ENCODE results near the gene EMP2.

The EMP2 gene

GRCh38 chr16:10599626-10600025, 19.2 kb upstream of the EMP2 start:
- POLR2A ChIA-PET: no interaction called here
- Histone ChIP-seq H3K27ac (ENCODE audit: insufficient read depth in 1 of 2, low read depth in 1 of 2, low read length in 2 of 2, poor library complexity in 1 of 2, severe bottlenecking in 2 of 2) (no peak overlapping the region), H3K4me3 (ENCODE audit: control insufficient read depth in 1 of 7, extremely low read depth in 1 of 7, insufficient read depth in 4 of 7, low read depth in 2 of 7, low read length in 6 of 7) (no peak overlapping the region), H3K27me3 (replicated peaks in 2 of 5; ENCODE audit: control insufficient read depth in 4 of 5, insufficient read depth in 5 of 5, low read length in 4 of 5) (peaks cover 0 to 6% (median 0%) of the 10 kb centered on the region in 5 experiments), H3K4me1 (ENCODE audit: control extremely low read depth in 1 of 4, control insufficient read depth in 4 of 4, insufficient read depth in 4 of 4, low read length in 3 of 4) (peaks cover 0 to 8% (median 4%) of the 10 kb centered on the region in 4 experiments), H3K36me3 (ENCODE audit: control insufficient read depth in 4 of 4, insufficient read depth in 4 of 4, low read length in 3 of 4) (no peaks in the 10 kb centered on the region), H3K9me3 (ENCODE audit: control extremely low read depth in 1 of 5, control insufficient read depth in 4 of 5, insufficient read depth in 2 of 5, low read depth in 1 of 5, low read length in 4 of 5) (no peaks in the 10 kb centered on the region)
- 96% methylated on average over 3 of the region's 7 CpGs for WGBS (ENCODE audit: insufficient coverage)
- CTCF ChIA-PET: no interaction called here
- no peak for DNase-seq

- Histone ChIP-seq H3K36me3 (ENCODE audit: control insufficient read depth in 4 of 4, insufficient read depth in 4 of 4, low read length in 3 of 4) (no peaks in the 10 kb centered on the region), H3K27ac (ENCODE audit: insufficient read depth in 1 of 2, low read depth in 1 of 2, low read length in 2 of 2, poor library complexity in 1 of 2, severe bottlenecking in 2 of 2) (no peak overlapping the region), H3K9me3 (ENCODE audit: control extremely low read depth in 1 of 5, control insufficient read depth in 4 of 5, insufficient read depth in 2 of 5, low read depth in 1 of 5, low read length in 4 of 5) (no peaks in the 10 kb centered on the region), H3K4me1 (ENCODE audit: control extremely low read depth in 1 of 4, control insufficient read depth in 4 of 4, insufficient read depth in 4 of 4, low read length in 3 of 4) (peaks cover 0 to 8% (median 4%) of the 10 kb centered on the region in 4 experiments), H3K4me3 (ENCODE audit: control insufficient read depth in 1 of 7, extremely low read depth in 1 of 7, insufficient read depth in 4 of 7, low read depth in 2 of 7, low read length in 6 of 7) (no peak overlapping the region), H3K27me3 (replicated peaks in 2 of 5; ENCODE audit: control insufficient read depth in 4 of 5, insufficient read depth in 5 of 5, low read length in 4 of 5) (peaks cover 0 to 6% (median 0%) of the 10 kb centered on the region in 5 experiments)
- peak in 2 of 3 donors; percentile 27 to 46 for DNase-seq
- POLR2A ChIA-PET: no interaction called here
- CTCF ChIA-PET: no interaction called here
- WGBS (ENCODE audit: insufficient coverage): 2% methylated on average over 11 of the region's 11 CpGs
These were observed 17.8 kb upstream of the EMP2 start for GRCh38 chr16:10598157-10598556.

GRCh38 chr16:10597187-10597601, 16.8 kb upstream of the EMP2 start:
- H3K27ac ChIP-seq (ENCODE audit: insufficient read depth in 1 of 2, low read depth in 1 of 2, low read length in 2 of 2, poor library complexity in 1 of 2, severe bottlenecking in 2 of 2): no peak overlapping the region
- H3K4me1 ChIP-seq (ENCODE audit: control extremely low read depth in 1 of 4, control insufficient read depth in 4 of 4, insufficient read depth in 4 of 4, low read length in 3 of 4): peaks cover 0 to 8% (median 4%) of the 10 kb centered on the region in 4 experiments
- 70% methylated on average over 3 of the region's 3 CpGs for WGBS (ENCODE audit: insufficient coverage)
- ChIA-PET CTCF (no interaction called here), POLR2A (no interaction called here)
- no peak overlapping the region for H3K4me3 ChIP-seq (ENCODE audit: control insufficient read depth in 1 of 7, extremely low read depth in 1 of 7, insufficient read depth in 4 of 7, low read depth in 2 of 7, low read length in 6 of 7)
- peaks cover 0 to 3% (median 0%) of the 10 kb centered on the region in 5 experiments for H3K27me3 ChIP-seq (replicated peaks in 2 of 5; ENCODE audit: control insufficient read depth in 4 of 5, insufficient read depth in 5 of 5, low read length in 4 of 5)
- DNase-seq: peak in 2 of 3 donors; percentile 13 to 15
- H3K36me3 ChIP-seq (ENCODE audit: control insufficient read depth in 4 of 4, insufficient read depth in 4 of 4, low read length in 3 of 4): no peaks in the 10 kb centered on the region
- H3K9me3 ChIP-seq (ENCODE audit: control extremely low read depth in 1 of 5, control insufficient read depth in 4 of 5, insufficient read depth in 2 of 5, low read depth in 1 of 5, low read length in 4 of 5): no peaks in the 10 kb centered on the region

GRCh38 chr16:10594312-10594950, 14.0 kb upstream of the EMP2 start:
- Histone ChIP-seq H3K4me1 (ENCODE audit: control extremely low read depth in 1 of 4, control insufficient read depth in 4 of 4, insufficient read depth in 4 of 4, low read length in 3 of 4) (peaks cover 0 to 8% (median 4%) of the 10 kb centered on the region in 4 experiments), H3K4me3 (ENCODE audit: control insufficient read depth in 1 of 7, extremely low read depth in 1 of 7, insufficient read depth in 4 of 7, low read depth in 2 of 7, low read length in 6 of 7) (no peak overlapping the region), H3K9me3 (ENCODE audit: control extremely low read depth in 1 of 5, control insufficient read depth in 4 of 5, insufficient read depth in 2 of 5, low read depth in 1 of 5, low read length in 4 of 5) (no peaks in the 10 kb centered on the region), H3K27ac (ENCODE audit: insufficient read depth in 1 of 2, low read depth in 1 of 2, low read length in 2 of 2, poor library complexity in 1 of 2, severe bottlenecking in 2 of 2) (no peak overlapping the region), H3K36me3 (ENCODE audit: control insufficient read depth in 4 of 4, insufficient read depth in 4 of 4, low read length in 3 of 4) (no peaks in the 10 kb centered on the region), H3K27me3 (replicated peaks in 2 of 5; ENCODE audit: control insufficient read depth in 4 of 5, insufficient read depth in 5 of 5, low read length in 4 of 5) (peaks cover 0 to 5% (median 0%) of the 10 kb centered on the region in 5 experiments)
- POLR2A ChIA-PET: no interaction called here
- WGBS (ENCODE audit: insufficient coverage): 71% methylated on average over 9 of the region's 9 CpGs
- no peak for DNase-seq
- CTCF ChIA-PET: no interaction called here

- Histone ChIP-seq H3K27ac (ENCODE audit: insufficient read depth in 1 of 2, low read depth in 1 of 2, low read length in 2 of 2, poor library complexity in 1 of 2, severe bottlenecking in 2 of 2) (no peak overlapping the region), H3K4me3 (ENCODE audit: control insufficient read depth in 1 of 7, extremely low read depth in 1 of 7, insufficient read depth in 4 of 7, low read depth in 2 of 7, low read length in 6 of 7) (no peak overlapping the region), H3K9me3 (ENCODE audit: control extremely low read depth in 1 of 5, control insufficient read depth in 4 of 5, insufficient read depth in 2 of 5, low read depth in 1 of 5, low read length in 4 of 5) (no peaks in the 10 kb centered on the region), H3K4me1 (ENCODE audit: control extremely low read depth in 1 of 4, control insufficient read depth in 4 of 4, insufficient read depth in 4 of 4, low read length in 3 of 4) (no peaks in the 10 kb centered on the region), H3K27me3 (replicated peaks in 2 of 5; ENCODE audit: control insufficient read depth in 4 of 5, insufficient read depth in 5 of 5, low read length in 4 of 5) (peaks cover 0 to 7% (median 0%) of the 10 kb centered on the region in 5 experiments), H3K36me3 (ENCODE audit: control insufficient read depth in 4 of 4, insufficient read depth in 4 of 4, low read length in 3 of 4) (no peaks in the 10 kb centered on the region)
- no CpG with 5 or more reads among the region's 1 CpG for WGBS (ENCODE audit: insufficient coverage)
- CTCF ChIA-PET: no interaction called here
- DNase-seq: no peak
- POLR2A ChIA-PET: no interaction called here
These were observed 12.2 kb upstream of the EMP2 start for GRCh38 chr16:10592611-10593010.

- no peak for DNase-seq
- no peaks in the 10 kb centered on the region for H3K36me3 ChIP-seq (ENCODE audit: control insufficient read depth in 4 of 4, insufficient read depth in 4 of 4, low read length in 3 of 4)
- no peaks in the 10 kb centered on the region for H3K4me1 ChIP-seq (ENCODE audit: control extremely low read depth in 1 of 4, control insufficient read depth in 4 of 4, insufficient read depth in 4 of 4, low read length in 3 of 4)
- no peak overlapping the region for H3K4me3 ChIP-seq (ENCODE audit: control insufficient read depth in 1 of 7, extremely low read depth in 1 of 7, insufficient read depth in 4 of 7, low read depth in 2 of 7, low read length in 6 of 7)
- H3K9me3 ChIP-seq (ENCODE audit: control extremely low read depth in 1 of 5, control insufficient read depth in 4 of 5, insufficient read depth in 2 of 5, low read depth in 1 of 5, low read length in 4 of 5): no peaks in the 10 kb centered on the region
- POLR2A ChIA-PET: no interaction called here
- H3K27me3 ChIP-seq (replicated peaks in 2 of 5; ENCODE audit: control insufficient read depth in 4 of 5, insufficient read depth in 5 of 5, low read length in 4 of 5): peaks cover 0 to 3% (median 0%) of the 10 kb centered on the region in 5 experiments
- CTCF ChIA-PET: no interaction called here
- H3K27ac ChIP-seq (ENCODE audit: insufficient read depth in 1 of 2, low read depth in 1 of 2, low read length in 2 of 2, poor library complexity in 1 of 2, severe bottlenecking in 2 of 2): no peak overlapping the region
- WGBS (ENCODE audit: insufficient coverage): 83% methylated on average over 3 of the region's 4 CpGs
These were observed 9.9 kb upstream of the EMP2 start for GRCh38 chr16:10590342-10590741.

- CTCF ChIA-PET: interaction anchor here (1.2 kb wide), 1 partner anchor 22 kb away, joined by 3 read pairs; no protein-coding TSS in a partner anchor
- 100% methylated on average over 3 of the region's 5 CpGs for WGBS (ENCODE audit: insufficient coverage)
These were observed 8.7 kb upstream of the EMP2 start for GRCh38 chr16:10589109-10589508.

More at GRCh38 chr16:10589109-10589508, 8.7 kb upstream of the EMP2 start:
- Histone ChIP-seq H3K27ac (ENCODE audit: insufficient read depth in 1 of 2, low read depth in 1 of 2, low read length in 2 of 2, poor library complexity in 1 of 2, severe bottlenecking in 2 of 2) (no peak overlapping the region), H3K4me1 (ENCODE audit: control extremely low read depth in 1 of 4, control insufficient read depth in 4 of 4, insufficient read depth in 4 of 4, low read length in 3 of 4) (no peaks in the 10 kb centered on the region), H3K4me3 (ENCODE audit: control insufficient read depth in 1 of 7, extremely low read depth in 1 of 7, insufficient read depth in 4 of 7, low read depth in 2 of 7, low read length in 6 of 7) (no peak overlapping the region), H3K9me3 (ENCODE audit: control extremely low read depth in 1 of 5, control insufficient read depth in 4 of 5, insufficient read depth in 2 of 5, low read depth in 1 of 5, low read length in 4 of 5) (no peaks in the 10 kb centered on the region), H3K27me3 (replicated peaks in 2 of 5; ENCODE audit: control insufficient read depth in 4 of 5, insufficient read depth in 5 of 5, low read length in 4 of 5) (peaks cover 0 to 3% (median 0%) of the 10 kb centered on the region in 5 experiments), H3K36me3 (ENCODE audit: control insufficient read depth in 4 of 4, insufficient read depth in 4 of 4, low read length in 3 of 4) (no peaks in the 10 kb centered on the region)
- DNase-seq: no peak
- POLR2A ChIA-PET: no interaction called here

Data from common myeloid progenitor, CD34-positive (primary cell).